GM18870 (cell line): Measurements from ENCODE around the gene DLG2.
"Not testable (repeated sequence)": the region's sequence is repeated elsewhere in the genome, so short reads cannot be mapped to it uniquely, and the experiment has no call there.

Experiments
- ATAC-seq: cut with Tn5 transposase; IDR thresholded peaks from one replicate; pipeline ENCODE4 v1.9.1; 2021; ENCODE audit warnings: moderate library complexity; ENCODE audit not compliant: unreplicated experiment

Gene DLG2

DNA sequence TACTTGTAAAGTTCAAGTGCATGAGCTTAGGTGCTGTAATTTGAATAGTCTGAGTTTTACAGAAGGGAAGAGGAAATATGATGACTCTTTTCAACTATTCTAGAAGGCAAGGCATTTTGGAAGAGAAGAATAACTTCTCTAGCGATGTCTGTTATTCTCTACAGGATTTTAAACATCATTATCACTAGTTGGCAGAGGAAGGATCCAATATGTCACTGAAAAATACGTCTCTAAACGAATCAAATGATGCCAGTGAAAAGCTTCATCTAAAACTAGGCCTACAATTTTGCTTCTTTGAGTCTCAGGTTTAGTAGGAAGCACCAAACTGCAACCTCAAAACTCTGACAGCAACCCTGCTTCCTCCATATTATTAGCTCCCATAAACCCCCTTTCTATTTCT is 581.4 kb downstream of the DLG2 start:
- no peak for ATAC-seq

DNA sequence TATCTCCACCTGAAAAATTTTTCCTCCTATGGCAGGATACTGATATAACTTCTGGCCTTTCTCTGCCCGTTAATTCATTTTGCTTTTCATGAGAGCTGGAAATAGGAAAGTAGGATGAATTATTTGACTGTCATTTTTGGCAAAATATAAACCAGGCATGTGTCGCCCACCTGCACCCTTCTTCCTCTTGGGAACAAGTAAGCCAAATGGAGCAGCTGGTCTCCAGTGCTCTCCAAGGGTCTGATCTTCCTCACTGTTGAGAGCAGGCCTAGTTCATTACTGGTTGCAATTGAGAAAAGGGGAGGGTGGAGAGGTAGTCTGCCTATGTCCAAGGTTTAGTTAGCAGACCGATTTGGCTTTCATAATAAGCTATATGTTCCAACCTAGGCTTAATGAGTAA is 582.2 kb downstream of the DLG2 start:
- ATAC-seq: no peak

GRCh38 chr11:85042361-85042760 is 584.8 kb downstream of the DLG2 start:
- ATAC-seq: no peak

GRCh38 chr11:85040166-85040565 is 587.0 kb downstream of the DLG2 start:
- no peak for ATAC-seq

GRCh38 chr11:85029964-85030363 is 597.2 kb downstream of the DLG2 start:
- no peak for ATAC-seq

GRCh38 chr11:85028329-85029101 is 598.6 kb downstream of the DLG2 start:
- no peak for ATAC-seq

DNA sequence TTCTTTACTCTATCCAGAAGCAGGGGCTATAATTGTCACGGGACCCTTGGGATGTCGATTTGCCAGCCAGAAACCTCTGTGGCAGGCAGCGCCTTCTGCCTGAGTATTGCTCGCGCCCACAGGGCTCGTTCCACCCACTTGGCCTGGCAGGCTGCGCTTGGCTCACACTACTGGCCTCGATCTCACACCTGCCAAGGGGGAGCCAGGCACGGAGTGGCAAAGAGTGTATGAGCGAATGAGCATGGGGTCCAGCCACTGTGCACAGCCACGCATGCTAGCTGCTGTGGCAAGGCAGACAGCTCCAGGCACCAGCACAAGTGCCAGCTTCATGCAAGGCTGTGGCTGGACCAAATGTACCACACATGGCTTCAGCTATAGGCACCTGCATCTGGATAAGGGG is 599.8 kb downstream of the DLG2 start:
- no peak for ATAC-seq

GRCh38 chr11:85021058-85021457 is 606.1 kb downstream of the DLG2 start:
- no peak for ATAC-seq

DNA sequence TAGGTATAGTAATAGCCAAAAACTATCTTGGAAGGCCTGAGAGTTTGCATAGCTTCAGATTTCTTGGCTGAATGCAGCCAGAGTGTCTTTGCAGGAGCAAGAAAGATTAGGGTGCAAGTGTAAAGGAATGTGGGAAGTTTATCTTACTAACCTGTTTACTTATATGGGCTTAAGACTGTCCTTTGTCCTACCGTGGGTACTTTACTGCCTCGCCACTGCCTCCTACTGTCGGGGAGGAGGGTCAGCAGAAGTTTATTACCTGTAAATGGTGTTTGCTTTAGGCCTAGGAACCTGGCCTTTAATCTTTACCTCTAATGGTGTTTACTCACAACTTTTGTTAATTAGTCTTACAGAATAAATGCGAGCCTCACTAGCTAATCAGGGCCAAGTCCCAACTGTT is 633.8 kb downstream of the DLG2 start:
- no peak for ATAC-seq

DNA sequence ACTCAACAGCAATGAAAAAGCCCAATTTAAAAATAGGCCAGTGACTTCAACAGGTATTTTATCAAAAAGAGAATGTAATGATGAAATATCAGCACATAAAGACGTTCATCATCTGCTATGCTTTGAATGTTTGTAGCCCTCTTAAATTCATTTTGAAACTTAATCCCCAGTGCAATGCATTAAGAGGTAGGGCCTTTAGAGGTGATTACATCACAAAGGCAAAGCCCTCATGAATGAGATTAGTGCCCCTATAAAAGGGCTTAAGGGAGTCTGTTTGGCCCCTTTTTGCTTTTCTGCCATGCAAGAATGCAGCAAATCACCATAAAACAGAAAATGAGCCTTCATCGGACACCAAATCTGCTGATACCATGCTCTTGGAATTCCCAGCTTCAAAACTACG is 637.0 kb downstream of the DLG2 start:
- ATAC-seq: no peak

GRCh38 chr11:84987686-84988187 is 639.4 kb downstream of the DLG2 start:
- ATAC-seq: not testable (repeated sequence)

DNA sequence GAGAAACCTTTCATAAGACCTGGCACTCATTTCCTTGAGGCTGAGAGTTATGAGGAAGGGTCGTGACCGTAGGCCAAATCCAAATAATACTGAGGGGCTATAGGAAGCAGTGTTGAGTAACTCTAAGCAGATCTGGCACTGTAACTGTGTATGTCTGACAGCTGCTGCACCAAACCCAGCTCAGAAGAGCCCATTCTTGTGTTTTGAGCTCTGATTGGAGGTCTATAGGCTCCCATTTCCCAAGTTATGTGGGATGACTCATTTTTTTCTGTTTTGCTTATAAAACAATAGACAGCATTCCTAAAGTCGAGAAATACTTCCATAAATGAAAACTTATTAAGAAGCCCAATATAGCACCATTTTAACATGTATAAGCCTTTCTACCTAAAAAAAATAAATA is 645.8 kb downstream of the DLG2 start:
- no peak for ATAC-seq

- ATAC-seq: no peak
Observed at GRCh38 chr11:84969103-84969502, 658.0 kb downstream of the DLG2 start.

GRCh38 chr11:84965484-84965883 is 661.7 kb downstream of the DLG2 start:
- no peak for ATAC-seq

DNA sequence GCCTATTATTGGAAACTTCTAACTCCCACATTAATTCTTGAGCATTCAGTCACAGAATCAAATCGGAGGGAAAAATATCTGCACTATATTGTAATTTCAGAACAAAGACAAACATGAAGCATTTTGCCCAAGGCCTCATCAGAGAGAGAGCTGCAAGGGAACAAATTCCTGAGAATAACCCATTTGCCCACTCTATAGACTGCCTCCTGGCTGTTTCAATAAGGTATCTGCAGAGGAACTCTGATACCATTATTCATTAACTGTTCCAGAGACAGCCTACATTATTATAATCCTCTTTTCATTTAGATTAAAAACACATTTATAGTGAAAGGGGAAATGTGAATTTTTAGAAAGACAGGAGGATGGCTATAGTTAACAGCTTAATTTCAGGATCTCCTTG is 663.9 kb downstream of the DLG2 start:
- no peak for ATAC-seq

GRCh38 chr11:84962018-84962417 is 665.1 kb downstream of the DLG2 start:
- no peak for ATAC-seq

DNA sequence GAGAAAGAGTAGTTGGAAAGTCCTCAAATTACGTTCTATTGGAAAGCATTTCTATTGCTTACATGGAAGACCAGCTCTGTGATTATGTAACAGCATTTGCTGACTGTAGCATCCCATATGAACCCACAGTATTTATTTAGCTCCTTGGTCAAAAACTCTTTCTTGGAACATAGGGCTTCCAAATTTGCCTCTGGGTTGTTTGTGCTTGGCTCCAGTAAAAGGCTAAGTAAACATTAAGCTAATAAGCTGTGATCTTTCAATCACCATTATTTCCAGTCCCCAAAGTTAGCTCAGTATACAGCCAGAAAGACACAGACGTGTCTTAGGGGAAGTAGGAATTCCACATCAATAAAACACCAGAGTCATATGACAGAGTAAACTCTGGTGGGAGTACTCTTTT is 668.8 kb downstream of the DLG2 start:
- ATAC-seq: no peak

DNA sequence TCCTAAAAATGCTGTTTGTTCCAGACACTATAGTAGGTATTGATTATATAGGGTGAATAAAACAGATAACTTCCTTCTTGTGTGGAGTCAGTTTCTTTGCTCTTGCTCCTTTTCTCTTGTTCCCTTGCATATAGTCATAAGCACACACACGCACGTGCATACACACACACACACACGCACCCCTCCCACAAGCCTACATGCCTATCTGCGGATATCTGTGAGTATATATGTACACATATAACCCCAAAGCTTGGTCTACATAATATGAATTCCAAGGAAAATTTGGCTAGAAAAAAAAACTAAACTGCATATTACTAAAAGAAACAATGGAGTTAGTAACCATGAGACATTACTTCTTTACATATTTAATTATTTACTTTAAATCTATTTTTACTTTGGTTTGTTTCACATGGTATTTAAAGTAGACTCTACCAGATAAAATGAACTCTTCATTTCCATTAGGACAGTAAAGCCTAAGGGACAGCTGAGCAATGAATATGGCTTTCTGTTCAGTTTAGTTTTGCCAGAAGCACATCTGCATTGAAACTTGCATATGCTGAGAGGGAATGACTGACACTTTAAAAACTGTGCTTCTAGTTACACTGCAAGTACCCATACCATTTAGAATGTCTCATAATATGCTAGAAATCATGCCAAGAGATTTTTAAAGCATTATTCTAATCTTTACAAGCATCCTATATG is 676.4 kb downstream of the DLG2 start:
- ATAC-seq: no peak

DNA sequence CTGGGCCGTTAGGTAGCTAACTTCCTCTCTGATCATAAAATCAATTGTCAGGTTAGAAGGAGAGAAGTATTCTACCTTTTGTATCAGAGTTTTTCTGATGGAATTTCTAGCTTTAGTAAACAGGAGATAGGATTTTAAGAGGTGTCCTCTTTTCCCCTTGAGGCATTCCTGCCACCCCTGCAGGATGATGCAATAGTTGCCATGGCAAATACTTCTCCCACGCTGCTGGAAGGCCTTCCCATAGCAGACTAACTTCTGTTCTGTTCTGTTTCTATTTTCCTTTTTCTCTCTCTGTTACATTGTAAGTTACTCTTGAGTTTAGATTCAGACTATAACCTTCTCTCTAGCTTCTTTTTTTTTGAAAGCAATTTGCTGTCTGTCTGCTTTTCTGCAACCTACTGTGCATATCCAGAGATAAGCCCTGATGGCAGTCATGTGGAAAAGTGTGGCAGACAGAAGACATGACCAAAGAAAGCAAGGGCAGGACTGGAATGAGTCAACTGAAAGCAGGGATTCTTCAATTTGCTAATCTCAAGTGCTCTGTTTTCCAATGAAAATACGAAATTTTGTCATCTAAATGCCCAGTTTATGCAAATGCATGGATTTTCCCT is 679.1 kb downstream of the DLG2 start:
- no peak for ATAC-seq

DNA sequence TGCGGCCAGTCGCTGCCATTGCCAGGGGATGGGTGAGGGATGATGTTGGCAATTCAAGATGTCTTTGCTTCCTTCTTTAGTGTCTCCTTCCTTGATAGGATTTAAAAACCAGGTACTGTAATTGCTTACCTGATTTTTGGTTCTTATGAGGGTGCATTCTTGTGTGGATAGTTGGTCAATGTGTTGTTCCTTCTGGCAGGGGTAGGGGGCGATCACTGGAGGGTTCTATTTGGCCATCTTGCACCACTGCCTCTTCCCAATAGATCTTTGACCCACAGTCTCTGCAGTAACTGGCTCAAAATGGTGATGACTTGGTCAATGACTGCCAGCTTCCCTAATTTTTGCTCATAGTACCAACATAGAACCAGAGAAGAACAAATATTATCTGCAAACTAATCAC is 680.1 kb downstream of the DLG2 start:
- ATAC-seq: no peak

DNA sequence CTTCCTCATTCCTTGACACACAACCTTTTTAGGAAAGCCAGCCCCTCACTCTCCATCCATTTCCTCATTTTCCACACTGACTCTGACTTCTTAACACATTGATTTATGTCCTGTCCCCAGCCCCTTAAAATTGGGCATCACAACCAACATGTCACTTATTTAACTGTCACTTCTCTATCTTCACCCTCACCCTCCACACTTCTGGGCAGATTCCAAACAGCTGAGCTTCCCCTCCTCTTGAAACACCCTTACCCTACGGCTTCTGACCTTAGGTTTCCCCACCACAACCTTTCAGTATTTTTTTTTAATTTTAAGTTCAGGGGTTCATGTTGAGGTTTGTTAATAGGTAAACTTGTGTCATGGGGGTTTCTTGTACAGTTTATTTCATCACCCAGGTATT is 696.3 kb downstream of the DLG2 start:
- no peak for ATAC-seq

DNA sequence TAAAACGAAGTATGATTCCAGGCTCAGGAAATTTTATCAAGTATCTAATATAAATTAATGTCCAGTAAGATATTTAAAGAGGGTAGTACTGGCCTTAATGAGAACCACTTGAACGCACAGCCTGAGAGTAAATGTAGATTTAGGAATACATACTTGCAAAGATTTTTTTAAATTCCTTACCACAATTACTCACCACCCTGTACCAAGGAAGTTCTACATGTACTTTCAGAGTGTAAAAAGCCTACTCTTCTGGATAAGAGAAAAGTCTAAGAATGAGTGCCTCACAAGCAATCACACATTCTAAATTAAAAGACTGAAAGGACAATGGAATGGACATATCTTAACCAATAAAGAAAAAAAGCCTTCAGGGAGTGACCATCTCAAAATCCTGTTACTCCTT is 697.4 kb downstream of the DLG2 start:
- ATAC-seq: no peak
